ENCODE measurements around the gene GALNT2. TPM values are rescaled to one million over a fixed set of nuclear protein-coding genes. Genes with fewer than 3 reads are reported as not detected.

GALNT2 gene
- total and polyA plus RNA-seq, 2 donors (not counting 1 experiment from before 2014, with no cell fraction given): 19.0 to 184 TPM

DNA sequence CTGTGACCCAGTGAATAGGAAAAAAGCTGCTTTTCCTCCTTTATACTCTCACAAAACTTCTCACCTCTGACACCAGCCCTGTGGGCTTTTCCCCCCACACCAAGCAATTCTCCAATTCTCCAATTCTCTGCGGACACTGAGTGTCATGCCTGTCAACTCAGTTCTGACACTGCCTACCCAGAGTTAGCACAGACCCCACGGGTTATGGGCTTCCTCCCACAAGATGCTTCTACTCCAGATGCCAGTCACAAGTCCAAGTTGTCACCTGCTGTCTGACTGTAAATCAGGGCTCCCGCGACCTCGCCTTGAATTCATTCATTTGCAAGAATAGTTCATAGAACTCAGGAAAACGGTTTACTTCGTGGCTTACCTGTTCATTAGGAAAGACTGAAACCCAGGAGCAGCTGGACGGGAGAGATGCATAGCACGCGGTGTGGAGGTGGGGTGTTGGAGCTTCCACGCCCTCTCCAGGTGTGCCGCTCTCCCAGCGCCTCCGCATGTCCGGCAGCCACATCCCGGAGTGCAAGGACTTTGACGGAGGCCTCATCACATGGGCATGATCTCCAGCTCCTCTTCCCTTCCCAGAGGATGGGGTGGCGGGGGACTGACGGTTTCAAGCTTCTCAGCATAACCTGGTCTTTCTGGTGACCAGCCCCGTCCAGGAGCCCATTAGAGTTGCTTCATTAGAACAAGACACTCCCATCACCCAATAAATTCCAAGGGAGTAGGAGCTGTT lies 204.4 kb downstream of the GALNT2 start:
- no peak for DNase-seq
- CTCF ChIA-PET: no interaction called here
- WGBS (ENCODE audit: insufficient coverage): 82% methylated on average over 19 of the region's 20 CpGs
- no peaks in the 10 kb centered on the region for H3K27me3 ChIP-seq (replicated peaks in 1 of 4; ENCODE audit: control extremely low read depth in 1 of 4, control insufficient read depth in 3 of 4, insufficient read depth in 4 of 4, low read length in 3 of 4)
- Mint-ChIP-seq H3K9me3 (ENCODE audit: insufficient read depth) (no peaks in the 10 kb centered on the region), H3K27me3 (no peaks in the 10 kb centered on the region), H3K4me1 (peaks cover 51% of the 10 kb centered on the region), H3K4me3 (peak overlapping the region; percentile 20), H3K27ac (peak overlapping the region; percentile 73)
- peak overlapping the region; percentile 8 for H2AFZ ChIP-seq (ENCODE audit: insufficient read depth, low read depth, low read length, poor library complexity, severe bottlenecking)
- H3K79me2 ChIP-seq (ENCODE audit: control insufficient read depth, insufficient read depth, low read length): peaks cover 5% of the 10 kb centered on the region
- TF ChIP-seq EZH2 (IDR thresholded peaks at IDR 0.05; ENCODE audit: borderline replicate concordance, insufficient read depth, low read depth, low read length, poor library complexity, severe bottlenecking): no peak
- TF ChIP-seq, protein P1, sequence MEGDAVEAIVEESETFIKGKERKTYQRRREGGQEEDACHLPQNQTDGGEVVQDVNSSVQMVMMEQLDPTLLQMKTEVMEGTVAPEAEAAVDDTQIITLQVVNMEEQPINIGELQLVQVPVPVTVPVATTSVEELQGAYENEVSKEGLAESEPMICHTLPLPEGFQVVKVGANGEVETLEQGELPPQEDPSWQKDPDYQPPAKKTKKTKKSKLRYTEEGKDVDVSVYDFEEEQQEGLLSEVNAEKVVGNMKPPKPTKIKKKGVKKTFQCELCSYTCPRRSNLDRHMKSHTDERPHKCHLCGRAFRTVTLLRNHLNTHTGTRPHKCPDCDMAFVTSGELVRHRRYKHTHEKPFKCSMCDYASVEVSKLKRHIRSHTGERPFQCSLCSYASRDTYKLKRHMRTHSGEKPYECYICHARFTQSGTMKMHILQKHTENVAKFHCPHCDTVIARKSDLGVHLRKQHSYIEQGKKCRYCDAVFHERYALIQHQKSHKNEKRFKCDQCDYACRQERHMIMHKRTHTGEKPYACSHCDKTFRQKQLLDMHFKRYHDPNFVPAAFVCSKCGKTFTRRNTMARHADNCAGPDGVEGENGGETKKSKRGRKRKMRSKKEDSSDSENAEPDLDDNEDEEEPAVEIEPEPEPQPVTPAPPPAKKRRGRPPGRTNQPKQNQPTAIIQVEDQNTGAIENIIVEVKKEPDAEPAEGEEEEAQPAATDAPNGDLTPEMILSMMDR (IDR thresholded peaks at IDR 0.05): no peak
- peaks cover 40 to 48% of the 10 kb centered on the region in 2 donors for H3K4me1 ChIP-seq (ENCODE audit: control insufficient read depth in 2 of 2, insufficient read depth in 2 of 2, low read length in 2 of 2)
- POLR2A ChIA-PET: no interaction called here
- peaks cover 1 to 13% of the 10 kb centered on the region in 2 experiments for H3K36me3 ChIP-seq (replicated peaks in 1 of 2; ENCODE audit: control extremely low read depth in 1 of 2, control insufficient read depth in 1 of 2, extremely low read depth in 1 of 2, insufficient read depth in 2 of 2, low read length in 1 of 2)
- no peak overlapping the region for H3K4me3 ChIP-seq (ENCODE audit: control extremely low read depth in 1 of 5, extremely low read depth in 1 of 5, insufficient read depth in 1 of 5, low read depth in 2 of 5, low read length in 4 of 5)
- H4K20me1 ChIP-seq (ENCODE audit: control insufficient read depth, insufficient read depth, low read length, poor library complexity, severe bottlenecking): no peaks in the 10 kb centered on the region
- ATAC-seq (ENCODE audit: low read depth): no peak
- peak overlapping the region; percentile 59 for H3K4me2 ChIP-seq (replicated peaks; ENCODE audit: low read depth, low read length, poor library complexity, severe bottlenecking)
- no peaks in the 10 kb centered on the region for H3K9me3 ChIP-seq (ENCODE audit: control extremely low read depth in 1 of 3, control insufficient read depth in 2 of 3, insufficient read depth in 1 of 3, low read length in 2 of 3)
- H3K27ac ChIP-seq (ENCODE audit: low read length in 2 of 2): peak overlapping the region in 1 of 2 donors; percentile 64
- no peak overlapping the region for H3K9ac ChIP-seq (ENCODE audit: low read length)
- intact Hi-C loops (cut with micrococcal nuclease): loop anchor here (10.0 kb wide), 1 partner anchor 207 kb away; the partner anchor contains the start of gene GALNT2

DNA sequence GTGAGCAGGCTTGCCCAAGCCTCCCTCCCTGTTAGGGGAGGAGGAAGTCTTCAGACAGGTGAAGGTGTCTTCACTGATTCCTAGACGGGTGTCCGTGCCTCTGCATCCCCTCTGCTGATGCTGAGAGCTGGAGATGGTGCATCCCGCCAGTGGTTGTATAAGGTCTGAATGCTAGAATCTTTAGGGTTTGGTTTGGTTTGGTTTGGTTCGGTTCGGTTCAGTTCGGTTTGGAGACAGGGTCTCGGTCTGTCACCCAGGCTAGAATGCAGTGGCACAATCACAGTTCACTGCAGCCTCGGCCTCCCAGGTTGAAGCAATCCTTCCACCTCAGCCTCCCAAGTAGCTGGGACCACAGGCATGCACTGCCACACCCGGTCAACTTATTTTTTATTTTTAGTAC lies 205.5 kb downstream of the GALNT2 start:
- ChIA-PET POLR2A (no interaction called here), CTCF (no interaction called here)
- Histone ChIP-seq H3K36me3 (replicated peaks in 1 of 2; ENCODE audit: control extremely low read depth in 1 of 2, control insufficient read depth in 1 of 2, extremely low read depth in 1 of 2, insufficient read depth in 2 of 2, low read length in 1 of 2) (peaks cover 1 to 10% of the 10 kb centered on the region in 2 experiments), H3K79me2 (ENCODE audit: control insufficient read depth, insufficient read depth, low read length) (peaks cover 5% of the 10 kb centered on the region), H3K27ac (ENCODE audit: low read length in 2 of 2) (no peak overlapping the region), H3K9me3 (ENCODE audit: control extremely low read depth in 1 of 3, control insufficient read depth in 2 of 3, insufficient read depth in 1 of 3, low read length in 2 of 3) (no peaks in the 10 kb centered on the region), H3K4me3 (ENCODE audit: control extremely low read depth in 1 of 5, extremely low read depth in 1 of 5, insufficient read depth in 1 of 5, low read depth in 2 of 5, low read length in 4 of 5) (no peak overlapping the region), H3K9ac (ENCODE audit: low read length) (no peak overlapping the region), H4K20me1 (ENCODE audit: control insufficient read depth, insufficient read depth, low read length, poor library complexity, severe bottlenecking) (no peaks in the 10 kb centered on the region), H3K4me1 (ENCODE audit: control insufficient read depth in 2 of 2, insufficient read depth in 2 of 2, low read length in 2 of 2) (peaks cover 51 to 59% of the 10 kb centered on the region in 2 donors), H2AFZ (ENCODE audit: insufficient read depth, low read depth, low read length, poor library complexity, severe bottlenecking) (no peak overlapping the region), H3K4me2 (replicated peaks; ENCODE audit: low read depth, low read length, poor library complexity, severe bottlenecking) (no peak overlapping the region), H3K27me3 (replicated peaks in 1 of 4; ENCODE audit: control extremely low read depth in 1 of 4, control insufficient read depth in 3 of 4, insufficient read depth in 4 of 4, low read length in 3 of 4) (no peaks in the 10 kb centered on the region)
- no peaks in the 10 kb centered on the region for H3K27me3 Mint-ChIP-seq
- no peaks in the 10 kb centered on the region for H3K9me3 Mint-ChIP-seq (ENCODE audit: insufficient read depth)
- H3K4me3 Mint-ChIP-seq: no peak overlapping the region
- WGBS (ENCODE audit: insufficient coverage): 100% methylated on average over 4 of the region's 9 CpGs
- intact Hi-C loops (cut with micrococcal nuclease): loop anchor here (10.0 kb wide), 1 partner anchor 208 kb away; the partner anchor contains the start of gene GALNT2
- H3K27ac Mint-ChIP-seq: no peak overlapping the region
- H3K4me1 Mint-ChIP-seq: peaks cover 62% of the 10 kb centered on the region
- TF ChIP-seq, protein P1 (IDR thresholded peaks at IDR 0.05): no peak
- no peak for TF ChIP-seq EZH2 (IDR thresholded peaks at IDR 0.05; ENCODE audit: borderline replicate concordance, insufficient read depth, low read depth, low read length, poor library complexity, severe bottlenecking)
- ATAC-seq (ENCODE audit: low read depth) (no peak), DNase-seq (no peak)
